HT1080 (cell line): ENCODE data around the gene CYP21A2. TPM values are rescaled to one million over a fixed set of nuclear protein-coding genes. Genes with fewer than 3 reads are reported as not detected.
A peak's percentile ranks its signal among the peaks of the same experiment; 100 is the strongest.

Experiments
- DNase-seq: peaks from one replicate; pipeline ENCODE4 v3.0.0-alpha.2; 2015; ENCODE audit warnings: low read depth
- small RNA-seq: library from RNA; depleted of rRNA; stranded (forward); fragments of <200 nt; gene quantifications from one replicate; pipeline ENCODE3, GENCODE V24; 2014
- total RNA-seq: library from RNA; depleted of rRNA; stranded (reverse); fragments of >200 nt; shearing (Covaris generic); gene quantifications from 2 replicates; pipeline ENCODE4 v1.2.3, GENCODE V29; 2014; rRNA removed

The CYP21A2 gene
- total RNA-seq, 1 experiment from 2014 or later: not detected

DNA sequence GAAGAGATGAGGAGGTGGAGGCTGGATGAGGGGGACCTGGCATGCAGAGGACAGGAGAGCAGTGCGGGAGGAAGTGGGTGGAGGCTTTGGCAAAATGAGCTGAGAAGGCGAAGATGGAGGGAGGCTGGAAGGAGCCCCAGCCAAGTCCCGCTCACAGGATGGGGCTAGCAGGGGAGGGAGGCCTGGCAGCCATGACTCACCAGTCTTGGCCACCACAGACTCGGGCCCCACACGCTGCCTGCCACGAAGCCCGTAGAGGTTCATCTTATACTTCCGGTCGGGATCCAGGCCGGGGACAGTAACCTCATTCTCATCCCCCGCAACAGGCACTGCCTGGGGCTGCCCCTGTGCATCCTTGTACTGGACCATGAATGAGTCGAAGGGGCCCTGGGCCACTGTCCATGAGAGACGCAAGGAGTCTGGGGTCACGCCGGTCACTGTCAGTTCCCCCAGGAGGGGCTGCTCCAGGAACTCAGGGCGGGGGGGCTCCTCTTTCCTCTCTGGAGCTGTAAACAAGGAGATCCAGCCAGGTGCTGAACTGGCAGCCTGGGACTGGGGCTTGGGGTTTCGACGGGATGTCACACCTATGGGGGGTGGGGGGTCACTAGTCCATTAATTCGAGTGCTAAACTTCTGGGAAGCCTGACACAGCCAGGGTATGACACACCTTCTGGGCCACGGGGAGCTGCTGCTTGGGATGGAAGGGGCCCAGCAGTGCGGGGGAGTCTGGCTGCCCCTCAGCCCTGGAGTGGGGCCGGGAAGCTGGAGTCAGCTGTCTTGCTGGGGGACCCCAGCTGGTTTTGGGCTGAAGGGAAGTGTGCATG is 43.2 kb downstream of the CYP21A2 start:
- DNase-seq: peak; percentile 94

DNA sequence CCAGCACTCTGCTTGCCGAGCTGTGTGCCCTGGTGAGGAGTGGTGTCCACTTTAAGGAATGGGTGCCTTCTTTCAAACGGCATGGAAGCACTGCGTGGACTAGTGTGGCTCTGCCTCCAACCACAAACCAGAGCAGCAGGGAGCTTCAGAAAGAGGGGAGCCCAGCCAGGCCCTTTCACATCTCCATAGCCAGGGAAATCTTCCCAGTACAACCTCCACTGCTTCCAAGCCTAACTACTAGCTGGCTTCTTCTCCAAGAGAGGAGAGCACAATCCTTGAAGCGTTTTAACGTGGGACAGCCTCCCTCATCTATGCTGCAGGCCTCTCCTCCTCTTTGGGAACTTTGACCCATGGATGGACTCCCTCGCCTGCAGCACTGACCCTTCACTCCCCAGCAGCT is 44.3 kb downstream of the CYP21A2 start:
- no peak for DNase-seq

DNA sequence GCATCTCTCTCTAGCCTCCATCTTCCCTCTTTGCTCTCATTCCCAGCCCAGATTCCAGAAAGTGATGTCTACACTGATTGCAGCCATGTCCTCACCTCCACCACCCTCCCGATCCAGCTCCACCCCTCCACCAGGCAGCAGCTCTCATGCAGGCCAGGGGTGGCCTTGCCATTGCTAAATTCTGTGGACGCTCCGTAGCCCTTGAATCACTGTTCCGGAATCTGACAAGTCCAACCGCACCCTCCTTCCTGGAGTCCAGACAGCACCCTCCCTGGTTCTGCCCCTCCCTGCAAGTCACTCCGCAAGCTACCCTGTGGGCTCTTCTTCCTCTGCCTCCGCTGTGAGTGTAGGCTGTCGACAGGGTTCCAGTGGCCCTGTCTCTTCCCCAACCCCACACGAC is 44.7 kb downstream of the CYP21A2 start:
- DNase-seq: peak; percentile 80

DNA sequence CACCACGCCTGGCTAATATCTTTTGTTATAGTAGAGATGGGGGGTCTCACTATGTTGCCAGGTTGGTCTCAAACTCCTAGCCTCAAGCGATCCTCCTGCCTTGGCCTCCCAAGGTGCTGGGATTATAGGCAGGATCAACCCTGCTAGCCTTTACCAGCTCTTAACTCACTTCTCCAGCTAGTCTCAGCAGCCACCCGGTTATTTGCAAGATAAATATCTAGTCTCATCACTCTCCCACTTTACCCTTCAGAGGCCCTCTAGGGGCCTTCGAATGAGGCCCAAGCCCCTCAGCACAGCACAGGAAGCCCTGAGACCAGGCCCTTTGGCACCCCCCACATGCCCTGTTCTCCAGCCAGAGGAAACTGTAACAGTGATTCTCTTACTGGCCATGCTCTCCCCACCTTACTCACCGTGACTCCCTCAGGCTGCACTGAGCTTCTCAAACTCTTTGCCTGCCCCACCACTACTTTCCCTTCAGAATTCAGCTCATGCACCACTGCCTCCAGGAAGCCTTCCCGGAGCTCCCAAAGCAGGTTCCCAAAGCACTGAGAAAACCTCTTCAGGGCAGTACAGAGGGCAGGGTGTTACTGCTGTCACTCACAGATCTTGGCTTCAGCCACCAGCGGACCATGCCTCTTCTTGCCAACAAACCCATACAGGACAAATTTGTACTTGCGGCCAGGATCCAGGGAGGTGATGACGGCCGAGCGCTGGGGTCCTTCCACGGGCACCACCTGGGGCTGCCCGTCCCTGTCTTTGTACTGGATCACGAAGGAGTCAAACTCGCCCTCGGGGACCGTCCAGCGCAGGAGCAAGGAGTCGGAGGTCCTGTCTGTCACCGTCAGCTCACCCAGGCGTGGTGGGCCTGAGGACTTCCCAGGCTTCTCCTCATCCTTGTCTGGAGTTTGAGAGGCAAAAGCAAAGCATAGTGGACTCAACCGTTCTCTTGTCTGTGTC is 45.9 kb downstream of the CYP21A2 start:
- no peak for DNase-seq

DNA sequence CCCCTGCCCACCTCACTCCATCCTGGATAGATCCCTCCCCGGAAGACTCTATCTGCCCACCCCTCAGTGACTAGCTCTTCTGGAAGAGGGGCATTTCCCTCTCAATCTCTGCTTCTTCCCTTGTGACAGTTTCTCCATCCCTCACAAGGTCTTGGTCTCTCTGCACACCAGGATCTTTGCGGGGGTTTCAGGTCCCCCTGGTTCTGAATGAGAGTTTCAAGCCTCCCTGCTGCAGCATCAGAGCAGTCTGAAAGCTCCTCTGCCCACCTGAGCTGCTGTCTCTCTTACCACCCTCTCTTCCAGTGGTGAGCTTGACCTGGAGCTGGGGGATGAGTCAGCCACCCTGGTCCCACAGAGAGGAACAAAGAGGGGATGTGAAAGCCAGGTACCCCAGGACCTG is 46.6 kb downstream of the CYP21A2 start:
- no peak for DNase-seq

DNA sequence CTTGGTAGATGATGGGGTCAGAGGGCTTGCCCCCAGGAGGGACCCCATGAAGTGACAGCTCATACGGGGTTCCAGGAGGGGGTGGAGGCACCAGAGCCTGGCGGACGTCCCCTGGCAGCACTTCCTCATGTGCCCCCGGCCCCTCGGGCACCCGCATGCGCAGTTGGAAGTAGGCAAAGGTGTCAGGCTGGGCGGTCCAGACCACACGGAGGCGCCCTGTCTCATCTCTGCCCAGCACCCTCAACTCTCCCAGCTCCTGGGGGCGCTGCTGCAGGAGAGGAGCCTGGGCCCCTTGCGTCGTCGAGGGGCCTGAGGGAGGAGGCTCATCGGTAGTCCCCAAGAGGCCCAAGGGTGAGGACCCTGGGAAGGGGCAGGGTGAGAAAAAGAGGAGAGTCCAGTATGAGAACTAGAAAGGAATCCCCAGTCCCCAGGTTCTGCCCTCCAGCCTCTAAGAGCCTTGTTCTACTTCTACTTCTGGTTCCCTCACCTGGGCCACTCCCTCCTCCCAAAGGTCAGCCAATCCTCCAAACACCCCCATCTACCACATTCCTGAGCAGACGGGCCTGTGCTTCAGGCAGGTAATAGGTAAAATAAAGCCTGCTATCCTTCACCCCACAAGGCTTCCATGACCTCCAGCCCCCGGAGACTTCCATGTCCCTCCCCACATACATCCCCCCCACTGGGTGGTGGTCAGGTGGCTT is 47.7 kb downstream of the CYP21A2 start:
- DNase-seq: no peak

DNA sequence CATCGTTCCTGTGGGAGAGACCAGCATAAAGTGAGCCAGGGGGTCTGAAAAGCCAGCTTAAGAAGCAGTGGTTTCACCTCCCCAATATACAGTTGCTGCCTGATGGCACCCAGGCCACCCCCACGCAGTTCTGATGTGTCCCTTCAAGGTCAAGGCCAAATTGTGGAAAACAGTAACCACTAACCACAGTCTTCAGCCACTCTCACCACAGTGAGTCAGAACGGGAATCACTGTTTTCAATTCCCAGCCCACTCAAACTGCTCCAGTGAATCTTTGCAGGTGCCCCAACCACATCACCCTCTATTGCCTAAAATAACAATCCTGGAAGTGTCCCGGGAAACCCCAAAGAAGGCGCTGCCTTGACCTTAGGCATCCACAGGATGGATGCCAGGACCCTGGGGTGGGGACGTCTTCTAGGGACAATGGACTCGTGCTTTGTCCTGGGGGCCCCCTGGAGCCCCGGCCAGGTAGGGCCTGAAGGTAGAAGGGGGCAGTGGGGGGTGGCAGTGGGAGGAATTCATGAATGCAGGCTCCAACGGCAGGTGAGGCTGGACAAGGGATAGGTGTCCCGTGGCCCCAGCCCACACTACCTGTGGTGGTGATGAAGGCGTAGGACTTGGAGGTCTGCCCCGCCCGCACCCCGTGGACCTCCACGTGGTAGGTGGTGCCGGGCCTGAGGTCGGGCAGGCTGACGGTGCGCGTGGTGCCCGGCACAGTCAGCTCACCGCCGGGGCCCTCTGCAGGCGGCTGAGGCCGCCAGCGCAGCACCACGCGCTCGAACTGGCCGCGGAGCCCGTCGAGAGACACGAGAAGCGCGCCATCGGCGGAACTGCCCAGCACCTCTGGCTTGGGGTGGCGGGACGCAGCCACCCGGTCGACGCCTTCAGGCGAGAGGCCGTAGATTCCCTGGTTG is 48.7 kb downstream of the CYP21A2 start:
- peak; percentile 77 for DNase-seq

DNA sequence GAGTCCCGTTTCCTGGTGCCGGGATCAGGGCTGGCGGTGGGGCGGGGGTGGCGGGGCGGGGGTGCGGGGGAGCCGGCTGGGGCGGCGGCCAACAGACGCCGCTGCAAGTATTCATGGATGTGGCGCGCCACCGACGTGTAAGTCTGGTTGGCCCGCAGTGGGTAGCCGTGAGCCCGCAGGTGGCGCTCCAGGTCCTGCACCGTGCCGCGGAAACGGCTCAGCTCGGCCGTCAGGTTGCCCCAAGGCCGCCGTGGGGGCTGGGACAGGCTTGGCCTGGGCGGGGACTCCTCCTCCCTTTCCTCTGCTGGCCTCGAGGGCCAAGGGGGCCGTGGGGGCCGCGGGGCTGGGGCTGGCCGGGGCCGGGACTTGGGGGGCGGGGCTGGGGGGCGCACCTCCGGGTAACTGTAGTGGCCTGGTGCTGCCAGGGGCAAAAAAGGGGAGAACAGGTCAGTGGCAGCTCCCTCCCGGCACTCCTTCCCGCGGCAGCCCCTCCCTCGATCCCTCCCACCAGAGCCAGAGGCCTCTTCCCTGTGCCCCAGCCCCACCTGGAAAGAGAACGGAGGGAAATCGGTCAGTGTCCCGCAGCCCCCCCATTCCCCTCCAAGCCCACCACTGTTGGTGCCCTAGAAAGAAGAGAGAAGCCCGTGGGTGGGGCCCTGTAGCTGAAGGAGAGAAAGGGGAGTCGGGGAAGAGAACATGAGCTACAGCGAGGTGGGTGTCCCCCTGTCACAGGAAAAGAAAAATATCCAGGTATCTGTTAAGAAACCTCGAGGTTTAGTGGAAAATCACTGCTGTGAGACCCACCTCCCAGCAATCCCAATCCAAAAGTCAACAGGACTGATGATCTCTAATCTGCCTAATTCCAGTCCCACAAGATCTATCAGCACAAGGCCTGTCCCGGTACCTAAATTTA is 49.6 kb downstream of the CYP21A2 start:
- DNase-seq: no peak

DNA sequence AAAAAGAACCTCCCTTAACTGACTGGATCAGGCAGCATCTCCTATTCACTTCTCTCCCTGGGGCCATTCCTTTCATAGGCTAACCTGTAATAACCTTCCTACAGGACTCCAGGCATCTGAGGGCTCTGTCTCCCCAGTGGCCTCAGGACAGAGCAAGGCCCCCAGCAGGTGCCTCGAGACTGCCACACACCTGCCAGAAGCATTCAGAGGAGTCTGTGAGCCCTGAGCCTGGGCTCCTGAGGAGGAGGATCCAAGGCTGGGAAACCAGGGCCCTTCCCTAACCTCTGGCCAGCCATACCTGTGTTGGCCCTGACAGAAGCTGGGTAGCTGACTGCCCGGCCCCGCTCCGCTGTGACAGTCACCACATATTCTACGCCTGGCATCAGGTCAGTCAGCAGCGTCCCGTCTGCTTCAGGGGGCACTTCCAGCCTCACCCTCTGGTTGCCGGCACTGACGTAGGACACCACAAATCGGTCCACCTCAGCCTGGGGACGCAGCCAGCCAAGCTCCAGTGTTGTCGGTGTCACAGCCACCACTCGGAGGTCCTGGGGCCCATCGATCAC is 50.4 kb downstream of the CYP21A2 start:
- DNase-seq: no peak

DNA sequence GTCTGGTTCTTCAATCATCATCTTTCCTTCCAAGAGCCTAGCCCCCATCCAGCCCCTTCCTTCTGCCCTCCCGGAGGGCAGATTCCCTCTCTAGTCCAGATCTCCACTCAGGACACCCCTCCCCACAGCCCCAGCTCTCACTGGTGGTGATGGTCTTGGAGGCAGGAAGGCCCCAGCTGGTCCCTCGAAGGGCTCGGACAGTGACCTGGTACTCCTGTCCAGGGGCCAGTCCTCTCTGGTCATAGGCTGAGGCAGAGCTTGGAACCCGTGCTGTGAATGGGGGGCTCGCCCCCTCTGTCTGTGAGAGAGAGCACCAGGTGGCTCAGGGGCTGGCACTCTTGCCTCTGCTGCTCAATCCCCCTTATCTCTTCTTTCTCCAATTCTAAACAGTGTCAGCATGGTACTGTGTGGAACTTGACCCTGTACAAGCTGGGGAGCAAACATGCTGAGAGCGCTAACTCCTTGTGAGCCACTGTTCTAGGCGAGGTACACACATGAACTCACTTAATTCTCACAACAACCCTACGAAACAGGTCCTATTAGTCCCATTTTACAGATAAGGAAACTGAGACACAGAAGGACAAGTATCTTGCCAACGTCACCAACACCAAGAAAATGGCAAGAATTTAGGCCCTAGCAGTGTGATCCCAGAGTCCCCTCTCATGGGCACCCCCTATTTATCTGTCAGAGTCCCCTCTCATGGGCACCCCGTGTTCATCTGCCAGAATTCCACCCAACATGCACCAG is 51.0 kb downstream of the CYP21A2 start:
- no peak for DNase-seq

Small RNA genes lying within 50 kb of the gene (small RNA-seq; reads per million reads assigned to genes)
- gene RNA5SP206: not detected

Other genes starting within 250 kb of the CYP21A2 start
- 63.0 and 76.4 TPM in 2 replicates for gene VARS1, start 242.7 kb upstream of the CYP21A2 start, total RNA-seq
- 104 and 115 TPM in 2 replicates for gene LSM2, start 231.4 kb upstream of the CYP21A2 start, total RNA-seq
- gene HSPA1L, start 223.1 kb upstream of the CYP21A2 start, total RNA-seq: 0.73 and 1.3 TPM in 2 replicates
- gene HSPA1A, start 222.9 kb upstream of the CYP21A2 start, total RNA-seq: 99.6 and 108 TPM in 2 replicates
- 134 and 135 TPM in 2 replicates for gene HSPA1B, start 210.7 kb upstream of the CYP21A2 start, total RNA-seq
- 46.3 and 49.5 TPM in 2 replicates for gene NEU1, start 175.6 kb upstream of the CYP21A2 start, total RNA-seq
- 0.45 TPM in 1 of 2 replicates, not detected in the other for gene SLC44A4, start 159.4 kb upstream of the CYP21A2 start, total RNA-seq
- gene EHMT2, start 140.7 kb upstream of the CYP21A2 start, total RNA-seq: 56.7 and 57.5 TPM in 2 replicates
- 10.8 and 15.1 TPM in 2 replicates for gene ZBTB12, start 136.3 kb upstream of the CYP21A2 start, total RNA-seq
- 0.13 TPM in 1 of 2 replicates, not detected in the other for gene C2, start 110.7 kb upstream of the CYP21A2 start, total RNA-seq
- gene CFB, start 92.3 kb upstream of the CYP21A2 start, total RNA-seq: not detected in 2 replicates
- 109 and 116 TPM in 2 replicates for gene NELFE, start 79.4 kb upstream of the CYP21A2 start, total RNA-seq
- 31.4 and 39.0 TPM in 2 replicates for gene SKIC2, start 79.2 kb upstream of the CYP21A2 start, total RNA-seq
- 25.4 and 30.1 TPM in 2 replicates for gene DXO, start 66.3 kb upstream of the CYP21A2 start, total RNA-seq
- 0.40 TPM in 1 of 2 replicates, not detected in the other for gene C4A, start 56.4 kb upstream of the CYP21A2 start, total RNA-seq
- gene C4B, start 23.6 kb upstream of the CYP21A2 start, total RNA-seq: 0.27 and 1.2 TPM in 2 replicates
- 0.10 and 0.37 TPM in 2 replicates for gene TNXB, start 70.9 kb downstream of the CYP21A2 start, total RNA-seq
- gene ATF6B, start 89.8 kb downstream of the CYP21A2 start, total RNA-seq: 19.5 and 22.6 TPM in 2 replicates
- 10.4 and 10.5 TPM in 2 replicates for gene FKBPL, start 91.9 kb downstream of the CYP21A2 start, total RNA-seq
- 0.37 TPM in 1 of 2 replicates, not detected in the other for gene PRRT1, start 113.5 kb downstream of the CYP21A2 start, total RNA-seq
- 20.4 and 90.2 TPM in 2 replicates for gene PPT2, start 115.7 kb downstream of the CYP21A2 start, total RNA-seq
- 1.4 and 2.2 TPM in 2 replicates for gene EGFL8, start 126.2 kb downstream of the CYP21A2 start, total RNA-seq
- gene AGPAT1, start 137.7 kb downstream of the CYP21A2 start, total RNA-seq: 55.3 and 89.2 TPM in 2 replicates
- 44.9 and 56.0 TPM in 2 replicates for gene RNF5, start 140.0 kb downstream of the CYP21A2 start, total RNA-seq
- gene AGER, start 145.8 kb downstream of the CYP21A2 start, total RNA-seq: 1.3 TPM in 1 of 2 replicates, not detected in the other
- gene PBX2, start 151.8 kb downstream of the CYP21A2 start, total RNA-seq: 28.9 and 31.4 TPM in 2 replicates
- gene GPSM3, start 154.2 kb downstream of the CYP21A2 start, total RNA-seq: 59.9 and 80.6 TPM in 2 replicates
- gene NOTCH4, start 185.7 kb downstream of the CYP21A2 start, total RNA-seq: 1.1 and 2.7 TPM in 2 replicates